Vagina (tissue), 2 donors: ENCODE data around the gene TTLL5. TPM values are rescaled to one million over a fixed set of nuclear protein-coding genes. Genes with fewer than 3 reads are reported as not detected.
A peak's percentile ranks its signal among the peaks of the same experiment; 100 is the strongest.

Source experiments
- DNase-seq, 2 donors: peaks; one replicate each; pipeline ENCODE4 v3.0.0-alpha.2; 2017; ENCODE audit errors: extremely low spot score in 2 of 2
- H3K27ac ChIP-seq: fragments of 200-600 bp; sonication (generic); one replicate; pipeline ENCODE4 v1.5.1; 2019
- H3K27me3 ChIP-seq: fragments of 200-600 bp; sonication (generic); one replicate; pipeline ENCODE4 v1.5.1; 2019
- H3K36me3 ChIP-seq, 2 donors: fragments of 200-600 bp; sonication (generic); one replicate each; pipeline ENCODE4 v1.5.1; 2017 to 2019
- H3K4me1 ChIP-seq: fragments of 200-600 bp; sonication (generic); one replicate; pipeline ENCODE4 v1.5.1; 2019
- H3K4me3 ChIP-seq, 2 donors: fragments of 200-600 bp; sonication (generic); 1 replicate in 1 of 2; 2 replicates in 1 of 2; pipeline ENCODE4 v1.5.1; 2016 to 2019
- H3K9me3 ChIP-seq: fragments of 200-600 bp; sonication (generic); one replicate; pipeline ENCODE4 v1.5.1; 2019
- POLR2A ChIP-seq, 2 donors: fragments of 450-650 bp; IDR thresholded peaks; one replicate each; pipeline ENCODE4 v1.6.1; 2017; ENCODE audit warnings: antibody characterized with exemption in 2 of 2, mild to moderate bottlenecking in 2 of 2, moderate library complexity in 2 of 2
- POLR2AphosphoS5 ChIP-seq, 2 donors: sonication (generic); formaldehyde crosslinking; IDR thresholded peaks; one replicate each; pipeline ENCODE4 v1.9.0; 2017; ENCODE audit warnings: antibody characterized with exemption in 2 of 2, mild to moderate bottlenecking in 2 of 2, low read depth in 1 of 2; ENCODE audit not compliant: insufficient read depth in 1 of 2
- intact Hi-C: fragments of 100-400 bp; cut with DNase I; formaldehyde crosslinking; loops from one replicate; pipeline ENCODE4 v1.15.1; 2023
- total RNA-seq: library from RNA; depleted of rRNA; stranded (reverse); fragments of >200 nt; gene quantifications from one replicate; pipeline ENCODE4 v1.2.3, GENCODE V29; 2016
- TF ChIP-seq, protein P1 (sequence below), 3 experiments: fragments of 450-650 bp in 2 of 3; fragments of 200-600 bp in 1 of 3; sonication (generic) in 1 of 3; IDR thresholded peaks; one replicate each; pipeline ENCODE4 v1.5.1; 2017 to 2019; ENCODE audit warnings: antibody characterized with exemption in 3 of 3, mild to moderate bottlenecking in 2 of 3, moderate library complexity in 2 of 3

The TTLL5 gene
- total RNA-seq, 1 donor from 2014 or later, result 43.0 TPM

DNA sequence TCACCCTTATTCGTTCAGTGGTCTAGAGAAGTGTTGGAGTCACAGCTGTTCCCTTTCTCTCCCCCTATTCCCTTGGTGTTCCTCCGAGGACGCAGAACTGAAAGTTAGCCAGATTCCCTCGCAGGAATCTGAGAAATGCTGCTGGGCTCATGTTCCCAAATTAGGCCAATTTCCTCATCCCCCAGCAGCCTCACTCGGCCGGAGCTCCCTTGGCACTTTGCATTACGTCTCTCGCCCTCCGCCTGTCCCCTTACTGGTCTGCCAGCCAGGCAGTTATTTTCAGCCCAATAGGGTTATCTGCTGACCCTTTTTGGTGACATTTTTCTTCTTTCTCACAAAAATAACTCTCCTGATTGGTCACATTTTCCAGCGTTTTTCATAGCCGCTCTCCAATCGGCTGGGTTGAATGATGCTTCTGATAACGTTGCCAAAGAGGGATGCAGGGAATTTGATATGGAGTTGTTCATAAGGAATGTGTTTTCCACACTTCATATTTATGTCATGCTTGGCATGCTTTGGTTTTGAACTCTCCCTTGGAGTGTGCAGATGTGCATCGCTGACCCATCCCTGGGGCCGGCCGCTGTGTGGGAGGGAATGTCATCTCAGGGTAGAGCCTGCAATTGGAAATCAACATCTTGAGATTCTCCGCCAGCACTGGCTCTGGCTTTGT is 334.5 kb downstream of the TTLL5 start:
- TF ChIP-seq POLR2A (IDR thresholded peaks at IDR 0.05), result no peak
- TF ChIP-seq, protein P1, sequence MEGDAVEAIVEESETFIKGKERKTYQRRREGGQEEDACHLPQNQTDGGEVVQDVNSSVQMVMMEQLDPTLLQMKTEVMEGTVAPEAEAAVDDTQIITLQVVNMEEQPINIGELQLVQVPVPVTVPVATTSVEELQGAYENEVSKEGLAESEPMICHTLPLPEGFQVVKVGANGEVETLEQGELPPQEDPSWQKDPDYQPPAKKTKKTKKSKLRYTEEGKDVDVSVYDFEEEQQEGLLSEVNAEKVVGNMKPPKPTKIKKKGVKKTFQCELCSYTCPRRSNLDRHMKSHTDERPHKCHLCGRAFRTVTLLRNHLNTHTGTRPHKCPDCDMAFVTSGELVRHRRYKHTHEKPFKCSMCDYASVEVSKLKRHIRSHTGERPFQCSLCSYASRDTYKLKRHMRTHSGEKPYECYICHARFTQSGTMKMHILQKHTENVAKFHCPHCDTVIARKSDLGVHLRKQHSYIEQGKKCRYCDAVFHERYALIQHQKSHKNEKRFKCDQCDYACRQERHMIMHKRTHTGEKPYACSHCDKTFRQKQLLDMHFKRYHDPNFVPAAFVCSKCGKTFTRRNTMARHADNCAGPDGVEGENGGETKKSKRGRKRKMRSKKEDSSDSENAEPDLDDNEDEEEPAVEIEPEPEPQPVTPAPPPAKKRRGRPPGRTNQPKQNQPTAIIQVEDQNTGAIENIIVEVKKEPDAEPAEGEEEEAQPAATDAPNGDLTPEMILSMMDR (IDR thresholded peaks at IDR 0.05), result no peak
- TF ChIP-seq POLR2AphosphoS5 (IDR thresholded peaks at IDR 0.05; ENCODE audit: insufficient read depth in 1 of 2, low read depth in 1 of 2), result peak in 1 of 2 donors; percentile 48

DNA sequence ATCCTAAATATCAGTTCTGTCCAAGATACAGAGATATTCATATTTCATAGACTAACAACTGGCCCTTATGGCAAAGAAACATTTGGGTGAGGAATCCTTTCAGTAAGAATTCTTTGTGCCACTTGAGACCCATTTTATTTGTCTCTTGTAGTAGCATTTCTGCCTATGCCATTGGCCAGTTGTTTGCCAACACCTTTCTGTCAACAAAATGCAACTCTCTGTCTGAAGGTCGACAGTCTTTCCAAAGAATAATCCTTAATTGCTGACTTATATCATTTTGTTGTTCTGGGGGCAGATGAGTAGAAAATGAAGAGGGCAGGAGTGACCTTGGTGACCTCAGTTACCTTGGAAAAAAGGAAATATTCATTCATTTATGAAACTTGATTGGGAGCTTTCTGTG is 335.4 kb downstream of the TTLL5 start:
- intact Hi-C loops, result no loop called here
- no peak for TF ChIP-seq POLR2A (IDR thresholded peaks at IDR 0.05)
- TF ChIP-seq, protein P1 (IDR thresholded peaks at IDR 0.05), result no peak
- no peak for TF ChIP-seq POLR2AphosphoS5 (IDR thresholded peaks at IDR 0.05; ENCODE audit: insufficient read depth in 1 of 2, low read depth in 1 of 2)
- H3K4me1 ChIP-seq, result peaks cover 12% of the 10 kb centered on the region
- peak in 1 of 2 donors; percentile 6 for DNase-seq
- H3K4me3 ChIP-seq, result no peak overlapping the region
- peak overlapping the region; percentile 72 for H3K27ac ChIP-seq
- no peaks in the 10 kb centered on the region for H3K9me3 ChIP-seq
- H3K27me3 ChIP-seq, result no peaks in the 10 kb centered on the region
- peaks cover 0 to 13% of the 10 kb centered on the region in 2 donors for H3K36me3 ChIP-seq

More for the DNA sequence above, 334.5 kb downstream of the TTLL5 start:
- Histone ChIP-seq H3K27ac (peak overlapping the region; percentile 72), H3K4me3 (peak overlapping the region in 1 of 2 donors; percentile 25), H3K9me3 (no peaks in the 10 kb centered on the region), H3K27me3 (no peaks in the 10 kb centered on the region), H3K36me3 (peaks cover 0 to 10% of the 10 kb centered on the region in 2 donors), H3K4me1 (peaks cover 12% of the 10 kb centered on the region)
- intact Hi-C loops, result no loop called here
- peak in 1 of 2 donors; percentile 87 for DNase-seq

- H3K4me1 ChIP-seq, result peaks cover 10% of the 10 kb centered on the region
- intact Hi-C loops, result no loop called here
- H3K9me3 ChIP-seq, result no peaks in the 10 kb centered on the region
- H3K27me3 ChIP-seq, result no peaks in the 10 kb centered on the region
- no peak for DNase-seq
- H3K27ac ChIP-seq, result no peak overlapping the region
- peaks cover 0 to 30% of the 10 kb centered on the region in 2 donors for H3K36me3 ChIP-seq
- TF ChIP-seq, protein P1 (IDR thresholded peaks at IDR 0.05), result no peak
- no peak for TF ChIP-seq POLR2A (IDR thresholded peaks at IDR 0.05)
- TF ChIP-seq POLR2AphosphoS5 (IDR thresholded peaks at IDR 0.05; ENCODE audit: insufficient read depth in 1 of 2, low read depth in 1 of 2), result no peak
- H3K4me3 ChIP-seq, result no peak overlapping the region
Measured at GRCh38 chr14:75999511-76000190, 338.6 kb downstream of the TTLL5 start.

GRCh38 chr14:76002383-76002782 is 341.3 kb downstream of the TTLL5 start:
- Histone ChIP-seq H3K9me3 (no peaks in the 10 kb centered on the region), H3K36me3 (peaks cover 6 to 41% of the 10 kb centered on the region in 2 donors), H3K4me1 (no peaks in the 10 kb centered on the region), H3K27ac (no peak overlapping the region), H3K27me3 (no peaks in the 10 kb centered on the region), H3K4me3 (no peak overlapping the region)
- TF ChIP-seq, protein P1 (IDR thresholded peaks at IDR 0.05), result no peak
- TF ChIP-seq POLR2A (IDR thresholded peaks at IDR 0.05), result no peak
- TF ChIP-seq POLR2AphosphoS5 (IDR thresholded peaks at IDR 0.05; ENCODE audit: insufficient read depth in 1 of 2, low read depth in 1 of 2), result no peak
- DNase-seq, result no peak
- intact Hi-C loops, result no loop called here

Other genes with a start within 250 kb of the TTLL5 start
- gene JDP2, start 233.2 kb upstream of the TTLL5 start, total RNA-seq, result 66.5 TPM
- gene BATF, start 138.8 kb upstream of the TTLL5 start, total RNA-seq, result 12.0 TPM
- gene FLVCR2, start 82.6 kb upstream of the TTLL5 start, total RNA-seq, result 3.7 TPM
- 9.6 TPM for gene ERG28, start 370 bp upstream of the TTLL5 start, total RNA-seq